ENCODE results near the gene GSTT4. TPM values are rescaled to one million over a fixed set of nuclear protein-coding genes. Genes with fewer than 3 reads are reported as not detected.

The GSTT4 gene
- total RNA-seq, 1 donor from 2014 or later = not detected

GRCh38 chr22:24027991-24028390 lies 22.7 kb upstream of the GSTT4 start:
- H3K4me1 ChIP-seq = no peaks in the 10 kb centered on the region
- no peak overlapping the region for H3K4me2 ChIP-seq
- DNase-seq (ENCODE audit: low spot score) = no peak
- H3K27me3 Mint-ChIP-seq (ENCODE audit: insufficient read depth, low read depth) = peaks cover 2% of the 10 kb centered on the region
- no peak overlapping the region for H2AFZ ChIP-seq (replicated peaks)
- no peak overlapping the region for H3K27ac ChIP-seq
- H3K9me3 ChIP-seq (ENCODE audit: low read depth) = no peaks in the 10 kb centered on the region
- H3K4me3 ChIP-seq = no peak overlapping the region
- peaks cover 34% of the 10 kb centered on the region for H4K20me1 ChIP-seq (ENCODE audit: low read depth)
- peaks cover 13% of the 10 kb centered on the region for H3K36me3 Mint-ChIP-seq
- H3F3A ChIP-seq (ENCODE audit: low read depth) = no peaks in the 10 kb centered on the region
- no peak for TF ChIP-seq EZH2 (IDR thresholded peaks at IDR 0.05)
- no peak for TF ChIP-seq CTCF (IDR thresholded peaks at IDR 0.05)
- no peak for TF ChIP-seq EZH2phosphoT487 (IDR thresholded peaks at IDR 0.05)
- H3K79me2 ChIP-seq (ENCODE audit: low read depth) = peaks cover 77% of the 10 kb centered on the region
- no peaks in the 10 kb centered on the region for H3K9me3 Mint-ChIP-seq
- H3K4me3 Mint-ChIP-seq = no peak overlapping the region
- H3K27me3 ChIP-seq = no peaks in the 10 kb centered on the region
- peaks cover 3% of the 10 kb centered on the region for H3K4me1 Mint-ChIP-seq
- no peak overlapping the region for H3K27ac Mint-ChIP-seq
- H3K36me3 ChIP-seq = no peaks in the 10 kb centered on the region
- H3K9ac ChIP-seq = no peak overlapping the region

- Mint-ChIP-seq H3K9me3 (no peaks in the 10 kb centered on the region), H3K27me3 (ENCODE audit: insufficient read depth, low read depth) (peaks cover 2% of the 10 kb centered on the region), H3K27ac (no peak overlapping the region), H3K4me3 (no peak overlapping the region), H3K4me1 (peaks cover 2% of the 10 kb centered on the region), H3K36me3 (peaks cover 13% of the 10 kb centered on the region)
- no peak overlapping the region for H3K4me2 ChIP-seq
- no peak for TF ChIP-seq EZH2phosphoT487 (IDR thresholded peaks at IDR 0.05)
- TF ChIP-seq CTCF (IDR thresholded peaks at IDR 0.05) = no peak
- TF ChIP-seq EZH2 (IDR thresholded peaks at IDR 0.05) = no peak
- no peaks in the 10 kb centered on the region for H3K36me3 ChIP-seq
- no peak overlapping the region for H3K27ac ChIP-seq
- H3F3A ChIP-seq (ENCODE audit: low read depth) = no peaks in the 10 kb centered on the region
- peaks cover 30% of the 10 kb centered on the region for H4K20me1 ChIP-seq (ENCODE audit: low read depth)
- peaks cover 77% of the 10 kb centered on the region for H3K79me2 ChIP-seq (ENCODE audit: low read depth)
- no peak for DNase-seq (ENCODE audit: low spot score)
- H2AFZ ChIP-seq (replicated peaks) = no peak overlapping the region
- H3K4me1 ChIP-seq = no peaks in the 10 kb centered on the region
- no peaks in the 10 kb centered on the region for H3K27me3 ChIP-seq
- H3K9ac ChIP-seq = no peak overlapping the region
- H3K9me3 ChIP-seq (ENCODE audit: low read depth) = no peaks in the 10 kb centered on the region
- H3K4me3 ChIP-seq = no peak overlapping the region
Observed at GRCh38 chr22:24027389-24027975, 22.2 kb upstream of the GSTT4 start.

GRCh38 chr22:24026733-24027132 lies 21.5 kb upstream of the GSTT4 start:
- Histone ChIP-seq H4K20me1 (ENCODE audit: low read depth) (peaks cover 26% of the 10 kb centered on the region), H3K9ac (no peak overlapping the region), H3K4me3 (no peak overlapping the region), H3K79me2 (ENCODE audit: low read depth) (peaks cover 75% of the 10 kb centered on the region), H3K27ac (no peak overlapping the region), H3K9me3 (ENCODE audit: low read depth) (no peaks in the 10 kb centered on the region), H3K4me2 (no peak overlapping the region), H2AFZ (replicated peaks) (no peak overlapping the region), H3K36me3 (no peaks in the 10 kb centered on the region), H3K27me3 (no peaks in the 10 kb centered on the region), H3F3A (ENCODE audit: low read depth) (no peaks in the 10 kb centered on the region), H3K4me1 (no peaks in the 10 kb centered on the region)
- Mint-ChIP-seq H3K4me1 (no peaks in the 10 kb centered on the region), H3K36me3 (peaks cover 13% of the 10 kb centered on the region), H3K4me3 (no peak overlapping the region), H3K9me3 (no peaks in the 10 kb centered on the region), H3K27ac (no peak overlapping the region), H3K27me3 (ENCODE audit: insufficient read depth, low read depth) (peaks cover 2% of the 10 kb centered on the region)
- DNase-seq (ENCODE audit: low spot score) = no peak
- TF ChIP-seq CTCF (IDR thresholded peaks at IDR 0.05) (no peak), EZH2 (IDR thresholded peaks at IDR 0.05) (no peak), EZH2phosphoT487 (IDR thresholded peaks at IDR 0.05) (no peak)
